Measurements from ENCODE around the gene SKIC2. TPM values are rescaled to one million over a fixed set of nuclear protein-coding genes. Genes with fewer than 3 reads are reported as not detected.

SKIC2 gene
- total RNA-seq, 1 donor from 2014 or later = 35.4 TPM

DNA sequence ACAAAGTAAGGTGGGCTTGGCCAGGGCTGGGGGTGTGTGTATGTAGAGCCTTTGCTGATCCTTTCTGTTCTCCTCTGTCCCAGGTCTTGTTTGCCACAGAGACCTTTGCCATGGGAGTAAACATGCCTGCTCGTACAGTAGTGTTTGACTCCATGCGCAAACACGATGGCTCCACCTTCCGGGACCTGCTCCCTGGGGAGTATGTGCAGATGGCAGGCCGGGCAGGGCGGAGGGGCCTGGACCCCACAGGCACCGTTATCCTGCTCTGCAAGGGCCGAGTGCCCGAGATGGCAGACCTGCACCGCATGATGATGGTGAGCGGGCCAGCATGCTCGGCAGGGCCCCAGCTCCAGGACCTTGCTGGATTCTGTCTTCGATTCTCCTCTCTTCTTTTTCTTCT, 6.7 kb downstream of the SKIC2 start:
- no peak for DNase-seq (ENCODE audit: extremely low spot score in 2 of 2)
- no peak overlapping the region for H3K27ac ChIP-seq
- TF ChIP-seq CTCF (IDR thresholded peaks at IDR 0.05) = no peak
- no peak for TF ChIP-seq POLR2A (IDR thresholded peaks at IDR 0.05)
- no peak for TF ChIP-seq POLR2AphosphoS5 (IDR thresholded peaks at IDR 0.05; ENCODE audit: insufficient read depth in 1 of 2, low read depth in 1 of 2)
- H3K27me3 ChIP-seq = no peaks in the 10 kb centered on the region
- no peaks in the 10 kb centered on the region for H3K9me3 ChIP-seq
- H3K4me3 ChIP-seq = no peak overlapping the region
- peaks cover 9% of the 10 kb centered on the region for H3K4me1 ChIP-seq
- intact Hi-C loops (cut with DNase I) = no loop called here
- H3K36me3 ChIP-seq = peaks cover 0 to 89% of the 10 kb centered on the region in 2 donors

GRCh38 chr6:31966506-31966905, 7.5 kb downstream of the SKIC2 start:
- Histone ChIP-seq H3K9me3 (no peaks in the 10 kb centered on the region), H3K36me3 (peaks cover 0 to 84% of the 10 kb centered on the region in 2 donors), H3K27me3 (no peaks in the 10 kb centered on the region), H3K27ac (no peak overlapping the region), H3K4me1 (peaks cover 17% of the 10 kb centered on the region), H3K4me3 (no peak overlapping the region)
- no peak for DNase-seq (ENCODE audit: extremely low spot score in 2 of 2)
- no peak for TF ChIP-seq POLR2AphosphoS5 (IDR thresholded peaks at IDR 0.05; ENCODE audit: insufficient read depth in 1 of 2, low read depth in 1 of 2)
- TF ChIP-seq POLR2A (IDR thresholded peaks at IDR 0.05) = no peak
- TF ChIP-seq CTCF (IDR thresholded peaks at IDR 0.05) = no peak
- intact Hi-C loops (cut with DNase I) = no loop called here

GRCh38 chr6:31966997-31967925, 8.3 kb downstream of the SKIC2 start:
- Histone ChIP-seq H3K27me3 (no peaks in the 10 kb centered on the region), H3K27ac (no peak overlapping the region), H3K36me3 (peaks cover 0 to 78% of the 10 kb centered on the region in 2 donors), H3K4me1 (peaks cover 20% of the 10 kb centered on the region), H3K4me3 (no peak overlapping the region), H3K9me3 (no peaks in the 10 kb centered on the region)
- TF ChIP-seq POLR2A (IDR thresholded peaks at IDR 0.05) (no peak), POLR2AphosphoS5 (IDR thresholded peaks at IDR 0.05; ENCODE audit: insufficient read depth in 1 of 2, low read depth in 1 of 2) (no peak), CTCF (IDR thresholded peaks at IDR 0.05) (no peak)
- DNase-seq (ENCODE audit: extremely low spot score in 2 of 2) = no peak
- intact Hi-C loops (cut with DNase I) = no loop called here

DNA sequence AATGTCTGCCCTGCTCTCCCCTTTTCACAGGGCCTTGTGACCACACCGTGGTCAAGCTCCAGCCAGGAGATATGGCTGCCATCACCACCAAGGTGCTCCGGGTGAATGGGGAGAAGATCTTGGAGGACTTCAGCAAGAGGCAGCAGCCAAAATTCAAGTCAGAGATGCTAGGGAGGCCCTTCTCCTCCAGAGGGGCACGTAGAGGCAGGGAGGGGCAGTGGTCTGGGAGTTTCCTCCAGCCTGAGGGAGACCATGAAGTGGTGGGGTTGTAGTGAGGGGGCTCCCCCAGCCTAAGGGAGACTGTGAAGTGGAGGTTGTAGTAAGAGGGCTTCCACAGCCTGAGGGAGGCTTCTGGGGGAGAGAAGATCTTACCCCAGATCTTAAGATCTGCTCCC, 8.9 kb downstream of the SKIC2 start:
- no peak overlapping the region for H3K4me3 ChIP-seq
- DNase-seq (ENCODE audit: extremely low spot score in 2 of 2) = no peak
- TF ChIP-seq POLR2A (IDR thresholded peaks at IDR 0.05) (no peak), POLR2AphosphoS5 (IDR thresholded peaks at IDR 0.05; ENCODE audit: insufficient read depth in 1 of 2, low read depth in 1 of 2) (no peak), CTCF (IDR thresholded peaks at IDR 0.05) (no peak)
- H3K9me3 ChIP-seq = no peaks in the 10 kb centered on the region
- H3K27me3 ChIP-seq = no peaks in the 10 kb centered on the region
- no peak overlapping the region for H3K27ac ChIP-seq
- peaks cover 24% of the 10 kb centered on the region for H3K4me1 ChIP-seq
- H3K36me3 ChIP-seq = peaks cover 0 to 71% of the 10 kb centered on the region in 2 donors
- intact Hi-C loops (cut with DNase I) = no loop called here

DNA sequence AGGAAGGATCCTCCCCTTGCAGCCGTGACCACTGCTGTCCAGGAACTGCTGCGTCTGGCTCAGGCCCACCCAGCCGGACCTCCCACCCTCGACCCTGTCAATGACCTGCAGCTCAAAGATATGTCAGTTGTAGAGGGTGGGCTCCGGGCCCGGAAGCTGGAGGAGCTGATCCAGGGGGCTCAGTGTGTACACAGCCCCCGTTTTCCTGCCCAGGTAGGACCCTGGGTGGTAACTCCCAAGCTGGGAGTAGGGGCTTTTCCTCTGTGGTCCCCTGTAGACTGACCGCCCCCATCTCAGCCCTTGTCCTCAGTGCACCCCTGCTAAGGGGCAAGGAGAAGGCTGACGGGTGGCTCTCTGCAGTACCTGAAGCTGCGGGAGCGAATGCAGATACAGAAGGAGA, 9.4 kb downstream of the SKIC2 start:
- DNase-seq (ENCODE audit: extremely low spot score in 2 of 2) = no peak
- TF ChIP-seq POLR2A (IDR thresholded peaks at IDR 0.05) = no peak
- TF ChIP-seq POLR2AphosphoS5 (IDR thresholded peaks at IDR 0.05; ENCODE audit: insufficient read depth in 1 of 2, low read depth in 1 of 2) = no peak
- TF ChIP-seq CTCF (IDR thresholded peaks at IDR 0.05) = no peak
- intact Hi-C loops (cut with DNase I) = no loop called here
- no peaks in the 10 kb centered on the region for H3K27me3 ChIP-seq
- H3K4me3 ChIP-seq = no peak overlapping the region
- H3K4me1 ChIP-seq = peaks cover 28% of the 10 kb centered on the region
- H3K27ac ChIP-seq = no peak overlapping the region
- no peaks in the 10 kb centered on the region for H3K9me3 ChIP-seq
- peaks cover 0 to 67% of the 10 kb centered on the region in 2 donors for H3K36me3 ChIP-seq

Data from vagina (tissue), 2 donors.